KMS-11 (cell line): Measurements from ENCODE around the gene CLDN3.

Experiments
- H2AFZ ChIP-seq: fragments of 200-600 bp; sonication (generic); 2 replicates; pipeline ENCODE4 v1.6.1; 2016; ENCODE audit warnings: antibody characterized with exemption, mixed run types, low read depth
- H3K27ac ChIP-seq: fragments of 200-600 bp; sonication (generic); 2 replicates; pipeline ENCODE4 v1.6.1; 2016; ENCODE audit warnings: mild to moderate bottlenecking, mixed run types
- H3K27me3 ChIP-seq: fragments of 200-600 bp; sonication (generic); 2 replicates; pipeline ENCODE4 v1.6.1; 2017; ENCODE audit warnings: mild to moderate bottlenecking, low read depth, mixed run types, moderate library complexity; ENCODE audit not compliant: insufficient read depth
- H3K36me3 ChIP-seq: fragments of 200-600 bp; sonication (generic); 2 replicates; pipeline ENCODE4 v1.6.1; 2017; ENCODE audit warnings: mild to moderate bottlenecking, mixed run types; ENCODE audit not compliant: insufficient read depth
- H3K4me1 ChIP-seq: fragments of 200-600 bp; sonication (generic); 2 replicates; pipeline ENCODE4 v1.6.1; 2016; ENCODE audit warnings: mild to moderate bottlenecking, low read depth, mixed run types; ENCODE audit not compliant: poor library complexity, severe bottlenecking
- H3K4me2 ChIP-seq: fragments of 200-600 bp; sonication (generic); 2 replicates; pipeline ENCODE4 v1.7.0; 2016; ENCODE audit warnings: mild to moderate bottlenecking, mixed run types
- H3K4me3 ChIP-seq: fragments of 200-600 bp; sonication (generic); IDR thresholded peaks from 2 replicates; pipeline ENCODE4 v1.6.1; 2017; ENCODE audit warnings: low read depth, low read length, mixed read lengths; ENCODE audit not compliant: insufficient read depth
- H3K79me2 ChIP-seq: fragments of 200-600 bp; sonication (generic); 2 replicates; pipeline ENCODE4 v1.6.1; 2016; ENCODE audit warnings: low read depth, mixed run types; ENCODE audit not compliant: insufficient read depth
- H3K9ac ChIP-seq: fragments of 200-600 bp; sonication (generic); 2 replicates; pipeline ENCODE4 v1.6.1; 2016; ENCODE audit warnings: mild to moderate bottlenecking, mixed run types
- H4K20me1 ChIP-seq: fragments of 200-600 bp; sonication (generic); 2 replicates; pipeline ENCODE4 v1.6.1; 2016; ENCODE audit warnings: mild to moderate bottlenecking, mixed run types; ENCODE audit not compliant: insufficient read depth
- TF ChIP-seq, protein P1 (sequence below): fragments of 200-600 bp; sonication (generic); conservative IDR thresholded peaks from 2 replicates; pipeline ENCODE4 v1.6.1; 2017; ENCODE audit warnings: low read depth, mild to moderate bottlenecking, antibody characterized with exemption, low read length, moderate library complexity, mixed read lengths

CLDN3 gene

DNA sequence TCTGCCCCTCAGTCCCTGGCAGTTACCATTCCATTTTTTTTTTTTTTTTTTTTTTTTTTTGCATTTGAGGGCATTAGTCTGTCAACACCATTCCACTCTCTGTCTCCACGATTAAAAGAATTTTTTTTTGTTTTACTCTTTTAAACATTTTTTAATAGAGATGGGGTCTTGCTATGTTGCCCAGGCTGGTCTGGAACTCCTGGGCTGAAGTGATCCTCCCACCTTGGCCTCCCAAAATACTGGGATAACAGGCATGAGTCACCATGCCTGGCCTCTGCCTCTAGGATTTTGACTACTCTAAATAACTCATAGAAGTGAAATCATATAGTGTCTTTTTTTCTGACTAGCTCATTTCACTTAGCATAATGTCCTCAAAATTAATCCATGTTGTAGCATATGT, 16.5 kb upstream of the CLDN3 start:
- Histone ChIP-seq H4K20me1 (no peaks in the 10 kb centered on the region), H2AFZ (no peak overlapping the region), H3K4me3 (no peak overlapping the region), H3K79me2 (no peaks in the 10 kb centered on the region), H3K36me3 (no peaks in the 10 kb centered on the region), H3K27ac (no peak overlapping the region), H3K27me3 (no peaks in the 10 kb centered on the region), H3K4me1 (no peaks in the 10 kb centered on the region), H3K9ac (no peak overlapping the region), H3K4me2 (no peak overlapping the region)
- TF ChIP-seq, protein P1, sequence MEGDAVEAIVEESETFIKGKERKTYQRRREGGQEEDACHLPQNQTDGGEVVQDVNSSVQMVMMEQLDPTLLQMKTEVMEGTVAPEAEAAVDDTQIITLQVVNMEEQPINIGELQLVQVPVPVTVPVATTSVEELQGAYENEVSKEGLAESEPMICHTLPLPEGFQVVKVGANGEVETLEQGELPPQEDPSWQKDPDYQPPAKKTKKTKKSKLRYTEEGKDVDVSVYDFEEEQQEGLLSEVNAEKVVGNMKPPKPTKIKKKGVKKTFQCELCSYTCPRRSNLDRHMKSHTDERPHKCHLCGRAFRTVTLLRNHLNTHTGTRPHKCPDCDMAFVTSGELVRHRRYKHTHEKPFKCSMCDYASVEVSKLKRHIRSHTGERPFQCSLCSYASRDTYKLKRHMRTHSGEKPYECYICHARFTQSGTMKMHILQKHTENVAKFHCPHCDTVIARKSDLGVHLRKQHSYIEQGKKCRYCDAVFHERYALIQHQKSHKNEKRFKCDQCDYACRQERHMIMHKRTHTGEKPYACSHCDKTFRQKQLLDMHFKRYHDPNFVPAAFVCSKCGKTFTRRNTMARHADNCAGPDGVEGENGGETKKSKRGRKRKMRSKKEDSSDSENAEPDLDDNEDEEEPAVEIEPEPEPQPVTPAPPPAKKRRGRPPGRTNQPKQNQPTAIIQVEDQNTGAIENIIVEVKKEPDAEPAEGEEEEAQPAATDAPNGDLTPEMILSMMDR: no peak

DNA sequence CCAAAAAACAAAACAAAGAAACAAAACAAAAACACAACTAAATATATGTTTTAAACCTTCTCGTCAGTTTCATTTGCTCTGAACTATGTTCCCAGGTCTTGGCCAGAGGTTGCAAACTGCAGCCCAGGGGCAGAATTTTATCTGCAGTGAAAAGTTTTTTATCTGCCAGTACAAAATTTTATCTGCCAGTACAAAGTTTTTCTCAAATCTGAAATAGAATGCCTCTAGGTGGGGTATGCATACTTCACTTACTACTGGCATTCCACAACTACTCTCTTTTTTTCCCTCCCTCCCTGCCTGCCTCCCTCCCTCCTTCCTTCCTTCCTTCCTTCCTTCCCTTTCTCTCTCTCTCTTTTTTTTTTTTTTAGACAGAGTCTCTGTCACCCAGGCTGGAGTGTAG, 9.4 kb upstream of the CLDN3 start:
- Histone ChIP-seq H3K4me3 (no peak overlapping the region), H3K36me3 (no peaks in the 10 kb centered on the region), H2AFZ (no peak overlapping the region), H3K9ac (no peak overlapping the region), H3K4me1 (peaks cover 8% of the 10 kb centered on the region), H4K20me1 (no peaks in the 10 kb centered on the region), H3K4me2 (no peak overlapping the region), H3K27me3 (no peaks in the 10 kb centered on the region), H3K27ac (no peak overlapping the region), H3K79me2 (no peaks in the 10 kb centered on the region)
- TF ChIP-seq, protein P1: no peak

DNA sequence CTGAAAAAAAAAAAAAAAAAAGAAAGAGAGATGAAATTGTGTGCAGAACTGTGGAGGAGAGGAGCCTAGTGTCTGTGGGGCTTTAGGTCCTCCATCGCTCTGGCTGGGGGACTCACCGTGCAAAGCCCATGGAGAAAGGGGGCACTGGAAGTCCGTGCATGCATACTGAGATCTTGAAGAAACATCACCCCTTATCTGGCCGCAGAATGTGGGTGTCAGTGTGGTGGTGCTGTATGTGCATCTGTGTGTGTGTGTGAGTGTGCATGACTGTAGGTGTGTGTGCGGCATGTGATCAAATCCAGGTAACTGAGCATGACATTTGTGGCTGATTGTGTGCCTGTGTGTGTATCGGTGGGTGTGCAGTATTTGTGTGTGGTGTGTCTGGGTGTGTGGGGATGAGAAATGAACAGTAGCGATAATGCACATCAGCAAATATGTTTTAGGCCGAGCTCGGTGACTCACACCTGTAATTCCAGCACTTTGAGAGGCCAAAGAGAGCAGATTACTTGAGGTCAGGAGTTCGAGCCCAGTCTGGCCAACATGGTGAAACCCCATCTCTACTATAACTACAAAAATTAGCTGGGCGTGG, 8.8 kb upstream of the CLDN3 start:
- Histone ChIP-seq H3K79me2 (no peaks in the 10 kb centered on the region), H3K4me1 (peaks cover 13% of the 10 kb centered on the region), H3K27ac (no peak overlapping the region), H4K20me1 (no peaks in the 10 kb centered on the region), H3K4me2 (no peak overlapping the region), H2AFZ (no peak overlapping the region), H3K9ac (no peak overlapping the region), H3K4me3 (no peak overlapping the region), H3K27me3 (no peaks in the 10 kb centered on the region), H3K36me3 (no peaks in the 10 kb centered on the region)
- TF ChIP-seq, protein P1: no peak

DNA sequence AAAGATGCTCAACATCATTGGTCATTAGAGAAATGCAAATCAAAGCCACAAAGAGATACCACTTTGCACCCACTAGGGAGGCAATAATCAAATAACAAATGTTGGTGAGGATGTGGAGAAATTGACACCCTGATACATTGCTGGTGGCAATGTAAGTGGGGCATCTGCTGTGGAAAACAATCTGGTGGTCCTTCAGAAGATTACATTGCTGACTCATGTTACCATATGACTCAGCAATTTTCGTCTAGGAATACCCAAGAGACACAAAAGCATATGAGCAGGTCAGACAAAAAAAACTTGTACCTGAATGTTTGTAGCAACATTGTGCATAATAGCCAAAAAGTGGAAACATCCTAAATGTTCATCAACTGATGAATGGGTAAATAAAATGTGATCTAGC, 4.9 kb upstream of the CLDN3 start:
- peak overlapping the region; percentile 46; the same call in 1 of the 2 replicates for H3K4me2 ChIP-seq
- H3K27ac ChIP-seq: no peak overlapping the region; the same call in 1 of the 2 replicates
- no peaks in the 10 kb centered on the region for H3K27me3 ChIP-seq
- no peak overlapping the region for H3K9ac ChIP-seq
- H4K20me1 ChIP-seq: no peaks in the 10 kb centered on the region
- TF ChIP-seq, protein P1: no peak
- peaks cover 32% of the 10 kb centered on the region for H3K4me1 ChIP-seq
- H3K36me3 ChIP-seq: no peaks in the 10 kb centered on the region
- H3K4me3 ChIP-seq: no peak overlapping the region
- H2AFZ ChIP-seq: no peak overlapping the region
- H3K79me2 ChIP-seq: no peaks in the 10 kb centered on the region
